ENCODE results near the gene MICU2. TPM values are rescaled to one million over a fixed set of nuclear protein-coding genes. Genes with fewer than 3 reads are reported as not detected.

The MICU2 gene
- total RNA-seq, 1 donor from 2014 or later = 149 TPM

GRCh38 chr13:21544515-21544914 lies 59.5 kb downstream of the MICU2 start:
- DNase-seq = no peak

DNA sequence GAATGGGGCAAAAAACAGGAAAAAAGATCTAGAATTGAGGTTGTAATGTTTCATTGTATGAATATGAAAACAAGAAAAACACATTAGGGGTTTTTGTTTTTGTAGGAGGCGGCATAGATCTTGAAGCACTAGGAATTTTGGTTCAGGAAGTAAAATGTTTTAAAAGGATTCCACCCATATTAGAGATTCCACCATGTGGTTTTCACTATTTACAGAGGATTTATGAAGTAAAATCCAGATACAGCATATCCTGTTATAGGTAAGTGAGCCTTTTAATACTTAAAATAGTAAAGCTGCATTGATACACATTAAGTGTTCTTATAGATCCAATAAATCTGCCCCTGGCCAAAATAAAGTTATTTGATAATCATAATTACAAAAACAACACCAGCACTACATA lies 61.4 kb downstream of the MICU2 start:
- DNase-seq = no peak

- DNase-seq = no peak
These were observed 62.0 kb downstream of the MICU2 start for GRCh38 chr13:21541980-21542379.

DNA sequence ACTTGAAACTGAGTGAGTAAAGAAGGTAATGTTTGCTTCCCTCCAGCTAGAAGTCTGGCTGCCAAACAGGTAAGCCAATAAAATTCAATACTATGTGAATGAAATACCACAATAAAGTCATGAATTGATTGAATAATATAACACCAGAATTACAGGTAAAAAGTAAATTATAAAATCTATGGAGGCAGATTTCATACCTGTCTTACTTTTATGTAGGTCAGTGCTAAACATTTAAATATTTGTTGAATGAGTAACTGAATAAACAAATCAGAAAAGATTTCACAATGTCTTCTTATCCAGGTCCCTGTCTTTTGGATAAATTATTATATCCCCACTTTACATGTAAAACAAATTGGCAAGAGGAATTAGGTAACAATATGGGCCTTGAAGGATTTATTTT lies 62.7 kb downstream of the MICU2 start:
- no peak for DNase-seq

DNA sequence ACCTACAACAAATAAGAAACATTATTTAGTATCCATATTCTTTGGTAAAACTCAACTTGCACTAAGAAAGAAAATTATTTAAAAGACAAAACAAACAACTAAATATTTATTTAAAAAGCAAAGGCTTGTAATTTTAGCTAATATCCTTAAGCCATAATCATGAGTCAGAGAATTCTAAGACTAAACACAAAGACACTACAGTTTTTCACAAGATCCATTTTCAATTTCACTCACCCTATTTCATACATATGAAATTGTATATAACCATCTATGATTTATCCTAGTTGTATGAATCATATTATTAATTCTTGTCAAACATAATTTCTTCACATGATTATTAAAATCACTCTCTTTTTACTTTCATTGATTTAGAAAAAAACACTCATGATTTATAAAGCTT lies 64.3 kb downstream of the MICU2 start:
- no peak for DNase-seq

GRCh38 chr13:21538753-21539152 lies 65.2 kb downstream of the MICU2 start:
- DNase-seq = no peak

DNA sequence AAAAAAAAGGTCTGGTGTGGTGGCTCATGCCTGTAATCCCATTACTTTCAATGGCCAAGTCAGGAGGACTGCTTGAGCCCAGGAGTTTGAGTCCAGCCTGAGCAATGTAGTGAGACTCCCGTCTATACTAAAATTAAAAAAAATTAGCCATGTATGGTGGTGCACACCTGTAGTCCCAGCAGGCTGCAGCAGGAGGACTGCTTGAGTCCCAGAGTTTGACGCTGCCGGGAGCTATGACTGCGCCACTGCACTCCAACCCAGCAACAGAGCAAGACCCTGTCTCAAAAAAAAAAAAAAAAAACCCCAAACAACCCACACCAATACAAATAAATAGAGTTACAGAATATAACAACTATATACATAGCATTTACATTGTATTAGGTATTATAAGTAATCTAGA lies 65.7 kb downstream of the MICU2 start:
- DNase-seq = no peak

- DNase-seq = no peak
These were observed 66.9 kb downstream of the MICU2 start for GRCh38 chr13:21537105-21537504.

GRCh38 chr13:21534760-21535159 lies 69.2 kb downstream of the MICU2 start:
- no peak for DNase-seq

DNA sequence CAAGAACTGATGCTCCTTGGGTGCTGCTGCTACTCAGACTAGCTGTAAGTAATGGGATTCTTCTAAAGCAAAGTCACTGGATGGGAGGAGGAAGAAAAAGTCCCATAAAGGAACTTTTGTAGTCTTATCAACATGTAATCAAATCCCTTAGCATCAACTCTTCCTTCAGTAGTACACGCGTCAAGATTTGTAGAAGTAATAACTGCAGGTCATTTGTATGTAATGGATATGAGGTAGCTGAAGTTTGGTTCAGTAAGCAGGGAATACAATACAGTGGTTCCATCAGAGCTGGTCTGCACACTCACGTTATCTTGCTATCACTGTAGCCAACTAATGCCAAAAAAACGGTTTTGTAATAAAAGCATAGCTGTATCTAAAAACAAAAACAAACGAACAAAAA lies 72.5 kb downstream of the MICU2 start:
- no peak for DNase-seq

DNA sequence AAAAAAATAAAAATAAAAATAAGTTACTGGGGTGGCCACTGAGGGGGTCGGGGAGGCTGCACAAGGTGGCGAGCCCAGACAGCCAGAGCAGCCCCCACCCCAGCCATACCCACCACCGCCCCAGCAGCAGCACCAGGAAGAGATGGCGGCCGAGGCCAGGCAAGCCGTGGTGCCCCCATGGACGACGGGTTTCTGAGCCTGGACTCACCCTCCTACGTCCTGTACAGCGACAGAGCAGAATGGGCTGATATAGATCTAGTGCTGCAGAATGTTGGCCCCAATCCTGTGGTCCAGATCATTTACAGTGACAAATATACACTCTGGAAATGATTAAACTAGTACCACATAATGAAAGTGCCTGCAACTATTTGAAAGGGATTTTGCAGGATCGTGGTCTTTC lies 73.3 kb downstream of the MICU2 start:
- no peak for DNase-seq

DNA sequence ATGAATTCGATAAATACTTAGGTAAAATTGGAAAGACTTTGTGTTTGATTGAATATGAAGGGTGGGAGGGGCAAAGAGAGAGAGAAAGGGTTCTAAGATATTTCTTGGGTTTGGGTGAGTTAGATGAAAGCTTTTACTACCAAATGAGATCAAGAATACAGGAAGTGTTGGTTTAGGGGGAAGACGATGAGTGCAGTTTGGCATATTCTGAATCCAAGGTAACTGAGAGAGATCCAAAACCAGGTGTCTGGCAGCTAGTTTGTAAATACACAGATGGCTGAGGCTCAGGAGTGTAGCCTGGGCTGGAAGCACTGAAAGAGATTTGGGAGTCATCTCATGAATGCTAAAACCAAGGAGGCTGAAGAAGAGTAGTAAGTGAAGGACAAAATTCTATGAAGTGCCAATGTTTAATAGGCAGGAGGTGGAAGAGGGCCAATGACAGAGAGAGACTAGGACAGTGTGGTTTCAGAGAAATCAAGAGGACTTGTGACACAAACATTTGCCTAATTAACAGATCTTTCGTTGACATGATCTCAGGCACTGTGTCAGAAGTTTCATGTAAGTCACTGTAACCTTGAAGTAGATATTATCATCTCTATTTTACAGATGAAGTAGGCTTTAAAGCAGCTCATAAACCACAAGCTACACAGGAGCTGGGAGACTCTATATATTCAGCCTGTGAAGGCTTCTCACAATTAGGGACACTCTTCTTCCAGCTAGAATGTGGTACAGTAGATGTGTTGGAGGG lies 74.7 kb downstream of the MICU2 start:
- DNase-seq = no peak

DNA sequence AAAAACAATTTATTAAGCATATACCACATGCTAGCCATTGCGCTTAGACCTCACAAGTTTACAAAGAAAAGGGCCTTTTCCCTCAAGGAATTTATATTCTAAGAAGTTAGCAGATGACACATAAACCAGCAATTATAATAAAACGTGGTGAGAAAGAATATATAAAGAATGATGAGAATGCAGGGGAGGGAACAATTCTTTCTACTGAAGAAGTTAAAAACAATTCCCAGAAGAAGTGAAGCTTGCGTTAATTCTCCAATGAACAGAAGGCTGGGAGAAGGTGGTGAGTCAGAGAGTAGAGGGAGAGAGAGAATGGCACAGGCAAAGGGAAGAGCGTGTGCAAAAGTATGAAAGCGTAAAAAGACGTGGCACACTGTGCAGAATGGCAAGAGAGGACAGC lies 75.4 kb downstream of the MICU2 start:
- DNase-seq = no peak

DNA sequence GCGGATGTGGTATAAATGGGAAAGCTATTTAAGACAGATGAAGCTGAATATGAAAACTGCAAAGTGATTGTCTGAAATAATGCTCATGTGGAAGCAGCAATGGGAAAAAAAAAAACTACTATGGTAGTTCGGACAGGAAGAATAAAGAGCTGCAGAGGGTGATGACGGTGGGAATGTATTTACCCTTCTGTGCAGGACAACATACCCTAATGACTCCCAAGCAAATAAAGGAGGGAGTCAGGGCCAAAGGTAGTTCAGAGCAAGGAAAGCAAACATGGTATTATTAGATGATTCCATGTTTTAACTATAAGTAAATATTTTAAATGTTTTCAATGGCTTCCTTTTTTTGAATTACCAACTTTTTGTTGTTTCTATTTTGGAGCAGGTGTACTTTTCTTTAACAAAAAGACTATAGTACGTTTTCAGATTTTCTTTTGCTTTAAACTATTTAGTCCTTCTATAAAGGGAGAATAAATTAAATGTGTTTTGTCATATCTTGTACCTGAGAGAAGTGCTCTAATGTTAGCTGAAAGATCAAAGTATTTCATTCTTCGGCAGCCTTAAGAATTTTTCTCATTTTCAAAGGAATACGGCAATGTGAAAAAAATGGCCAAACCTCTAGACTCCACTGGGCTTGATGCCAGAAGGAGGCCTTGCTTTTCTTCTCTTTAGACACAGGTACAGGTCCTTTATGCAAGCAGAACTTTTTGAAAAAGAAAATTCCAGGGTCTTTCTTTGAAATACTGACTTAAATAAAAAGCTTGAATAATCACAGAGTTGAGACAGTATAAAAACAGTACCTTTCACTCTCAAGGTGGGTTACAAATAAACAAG lies 77.0 kb downstream of the MICU2 start:
- peak; percentile 16 for DNase-seq

DNA sequence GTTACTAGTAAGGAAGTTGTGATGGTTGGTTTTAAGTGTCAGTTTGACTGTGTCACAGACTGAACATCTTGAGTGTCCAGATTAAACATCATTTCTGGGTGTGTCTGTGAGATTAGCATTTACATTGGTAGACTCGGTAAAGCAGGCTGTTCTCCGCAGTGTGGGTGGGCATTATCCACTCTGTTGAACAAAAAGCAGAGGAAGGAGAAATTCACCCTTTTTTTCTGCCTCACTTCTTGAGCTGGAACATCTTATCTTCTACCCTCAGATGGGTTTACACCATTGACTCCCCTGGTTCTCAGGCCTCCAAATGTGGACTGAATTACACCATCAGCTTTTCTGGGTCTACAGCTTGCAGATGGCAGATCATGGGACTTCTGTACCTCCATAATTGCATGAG lies 81.1 kb downstream of the MICU2 start:
- no peak for DNase-seq

- no peak for DNase-seq
These were observed 81.8 kb downstream of the MICU2 start for GRCh38 chr13:21522130-21522529.

DNA sequence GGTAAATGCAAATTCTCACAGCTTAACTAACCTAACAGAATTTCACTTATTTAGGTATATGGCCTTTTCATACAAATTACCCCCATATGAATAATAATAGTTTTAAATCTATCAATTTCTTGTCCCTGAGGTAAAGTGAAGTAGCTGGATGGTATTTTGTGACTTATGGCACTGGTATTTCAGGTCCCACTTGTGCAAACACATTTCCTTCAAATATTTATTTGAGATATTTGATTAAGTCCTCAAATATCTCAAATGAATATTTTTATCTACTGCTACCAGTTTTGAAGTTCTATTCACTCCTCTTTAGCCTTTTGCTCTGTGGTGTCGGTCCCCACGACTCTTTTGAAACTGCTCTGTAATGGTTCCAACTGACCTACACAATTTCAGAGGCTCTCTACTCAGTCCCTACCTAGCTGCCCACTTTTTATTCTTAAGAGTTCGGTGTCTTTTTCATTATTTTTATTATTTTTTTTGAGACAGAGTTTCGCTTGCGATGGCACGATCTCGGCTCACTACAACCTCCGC lies 85.3 kb downstream of the MICU2 start:
- DNase-seq = no peak

DNA sequence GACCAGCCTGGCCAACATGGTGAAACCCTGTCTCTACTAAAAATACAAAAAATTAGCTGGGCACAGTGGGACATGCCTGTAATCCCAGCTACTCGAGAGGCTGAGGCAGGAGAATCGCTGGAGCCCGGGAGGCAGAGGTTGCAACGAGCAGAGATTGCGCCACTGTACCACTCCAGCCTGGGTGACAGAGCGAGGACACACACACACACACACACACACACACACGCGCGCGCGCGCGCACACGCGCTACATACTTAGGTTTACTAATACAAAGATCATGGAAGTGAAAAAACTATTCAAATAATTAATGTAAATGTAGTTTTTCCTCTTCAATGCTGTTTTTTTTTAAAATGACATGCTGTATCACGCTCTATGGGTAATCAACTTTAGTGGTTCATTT lies 86.4 kb downstream of the MICU2 start:
- DNase-seq = no peak

DNA sequence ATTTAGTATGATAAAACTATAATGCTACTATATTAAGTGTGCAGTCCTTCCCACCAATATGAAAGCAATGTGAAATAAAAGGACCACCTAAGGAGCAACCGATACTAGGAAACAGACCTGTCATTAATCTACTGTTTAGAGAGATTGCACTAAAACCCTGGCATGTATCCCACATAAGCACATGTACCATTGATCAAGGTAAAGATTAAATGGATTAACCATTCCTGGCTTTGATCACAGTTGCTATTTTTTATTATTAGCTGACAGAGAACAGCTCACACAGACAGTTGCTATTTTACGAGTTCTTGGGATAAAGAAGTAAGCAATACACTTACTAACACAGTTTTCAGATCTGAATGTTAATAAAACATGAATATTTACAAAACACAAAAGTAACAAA lies 87.2 kb downstream of the MICU2 start:
- no peak for DNase-seq

GRCh38 chr13:21511849-21512248 lies 92.1 kb downstream of the MICU2 start:
- no peak for DNase-seq

DNA sequence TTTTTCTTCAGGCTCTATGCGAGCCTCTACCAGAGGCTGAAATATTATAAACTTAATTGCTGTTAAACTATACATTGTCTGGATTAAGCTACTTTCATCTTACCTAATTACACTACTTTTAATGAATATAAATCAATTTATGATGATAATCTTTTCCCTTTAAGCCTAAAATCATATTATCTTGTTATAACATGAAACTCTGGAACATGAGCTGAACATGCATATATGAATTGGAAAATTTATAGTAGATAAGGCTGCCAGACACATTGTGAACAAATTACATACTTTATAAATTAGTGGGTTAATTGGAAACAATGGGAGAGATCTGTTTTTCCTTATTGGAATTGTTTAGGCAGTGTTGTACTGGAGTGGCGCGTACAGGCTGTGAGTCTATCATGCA lies 99.6 kb downstream of the MICU2 start:
- no peak for DNase-seq

- DNase-seq = no peak
These were observed 102.3 kb downstream of the MICU2 start for GRCh38 chr13:21501686-21502085.

DNA sequence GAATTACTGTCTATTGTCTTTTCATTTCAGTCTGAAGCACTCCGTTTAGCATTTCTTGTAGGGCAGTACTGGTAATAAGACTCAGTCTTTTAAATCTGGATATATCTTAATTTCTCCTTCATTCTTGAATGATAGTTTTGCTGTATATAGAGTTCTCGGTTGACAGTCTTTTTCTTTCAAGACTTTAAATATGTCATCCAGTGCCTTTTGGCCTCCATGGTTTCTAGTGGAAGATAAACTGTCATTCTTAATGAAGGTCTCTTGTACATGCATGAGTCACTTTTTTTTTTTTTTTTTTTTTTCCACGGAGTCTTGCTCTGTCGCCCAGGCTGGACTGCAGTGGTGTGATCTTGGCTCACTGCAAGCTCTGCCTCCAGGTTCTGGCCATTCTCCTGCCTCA lies 117.6 kb downstream of the MICU2 start:
- no peak for DNase-seq

DNA sequence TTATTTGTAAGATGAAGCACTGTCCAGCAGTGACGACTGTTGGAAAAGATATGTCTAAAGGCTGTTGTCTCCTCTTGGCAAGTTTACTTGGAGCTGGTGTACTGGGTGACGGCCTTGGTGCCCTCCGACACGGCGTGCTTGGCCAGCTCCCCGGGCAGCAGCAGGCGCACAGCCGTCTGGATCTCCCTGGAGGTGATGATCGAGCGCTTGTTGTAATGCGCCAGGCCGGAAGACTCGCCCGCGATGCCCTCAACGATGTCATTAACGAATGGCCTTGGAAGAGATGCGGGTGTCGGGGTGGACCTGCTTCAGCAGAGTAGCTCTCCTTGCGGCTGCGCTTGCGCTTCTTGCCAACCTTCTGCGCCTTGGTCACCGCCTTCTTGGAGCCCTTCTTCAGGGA lies 120.2 kb downstream of the MICU2 start:
- no peak for DNase-seq
